GM18520 (cell line): Measurements from ENCODE around the gene ZNF513.
"Not testable (repeated sequence)": the region's sequence is repeated elsewhere in the genome, so short reads cannot be mapped to it uniquely, and the experiment has no call there.

Experiments
- ATAC-seq: cut with Tn5 transposase; IDR thresholded peaks from one replicate; pipeline ENCODE4 v1.9.1; 2021; ENCODE audit not compliant: unreplicated experiment

The ZNF513 gene, protein sequence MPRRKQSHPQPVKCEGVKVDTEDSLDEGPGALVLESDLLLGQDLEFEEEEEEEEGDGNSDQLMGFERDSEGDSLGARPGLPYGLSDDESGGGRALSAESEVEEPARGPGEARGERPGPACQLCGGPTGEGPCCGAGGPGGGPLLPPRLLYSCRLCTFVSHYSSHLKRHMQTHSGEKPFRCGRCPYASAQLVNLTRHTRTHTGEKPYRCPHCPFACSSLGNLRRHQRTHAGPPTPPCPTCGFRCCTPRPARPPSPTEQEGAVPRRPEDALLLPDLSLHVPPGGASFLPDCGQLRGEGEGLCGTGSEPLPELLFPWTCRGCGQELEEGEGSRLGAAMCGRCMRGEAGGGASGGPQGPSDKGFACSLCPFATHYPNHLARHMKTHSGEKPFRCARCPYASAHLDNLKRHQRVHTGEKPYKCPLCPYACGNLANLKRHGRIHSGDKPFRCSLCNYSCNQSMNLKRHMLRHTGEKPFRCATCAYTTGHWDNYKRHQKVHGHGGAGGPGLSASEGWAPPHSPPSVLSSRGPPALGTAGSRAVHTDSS

GRCh38 chr2:27380626-27381545 is at the start of gene ZNF513:
TSS of gene ZNF513 (minus strand) at chr2:27380734. CDS start at chr2:27380526, 208 bp downstream.
- peak; percentile 81 for ATAC-seq

DNA sequence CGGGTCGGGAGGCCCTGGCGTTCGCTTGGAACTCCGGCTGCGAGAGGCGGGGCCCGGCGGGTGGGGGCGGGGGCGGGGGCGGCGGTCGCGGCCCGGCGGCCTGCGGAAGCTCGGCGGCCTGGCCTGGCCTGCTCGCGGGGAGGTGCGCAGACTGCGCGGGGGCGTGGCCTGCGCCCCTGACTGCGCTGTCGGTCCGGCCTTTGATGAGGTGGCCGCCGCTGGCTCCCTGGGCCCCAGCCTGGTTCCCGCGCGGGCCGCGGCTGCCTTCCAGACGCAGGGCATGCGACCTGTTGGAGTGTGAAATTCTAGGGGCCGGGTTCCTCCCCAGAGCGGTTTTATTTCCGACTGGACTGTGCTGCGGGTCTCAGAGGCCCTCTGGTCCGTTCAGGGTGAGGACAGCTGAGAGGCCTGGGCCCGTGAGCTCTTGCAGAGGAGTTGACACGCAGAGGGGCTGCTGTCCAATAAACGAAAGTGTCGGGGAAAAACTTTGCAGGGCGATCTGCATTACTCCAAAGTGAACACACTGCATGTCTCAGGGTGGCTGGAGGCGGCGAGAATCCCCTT is 48.5 kb upstream of the ZNF513 start:
- peak; percentile 52 for ATAC-seq

GRCh38 chr2:27428213-27428977 is 47.9 kb upstream of the ZNF513 start, which contains the start of gene NRBP1:
TSS of gene NRBP1 (plus strand) at chr2:27428631. CDS start at chr2:27433274, 4,643 bp downstream.
- peak; percentile 85 for ATAC-seq

DNA sequence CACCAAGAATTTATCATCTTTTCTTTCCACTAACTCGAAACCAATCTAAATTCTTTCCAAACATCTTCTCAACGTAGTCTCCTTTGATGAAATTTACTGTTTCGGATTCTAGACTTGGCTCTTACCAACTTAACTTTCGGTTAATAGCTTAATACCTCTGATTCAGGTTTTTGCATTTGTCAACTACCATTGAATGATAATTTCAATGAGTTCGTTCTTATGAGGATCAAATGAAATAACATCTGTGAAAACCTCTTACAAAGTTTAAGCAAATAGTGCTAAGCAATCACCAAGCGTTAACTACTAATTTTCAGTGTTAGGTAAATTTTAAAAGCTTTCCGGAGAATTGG is 47.3 kb upstream of the ZNF513 start:
- ATAC-seq: no peak

DNA sequence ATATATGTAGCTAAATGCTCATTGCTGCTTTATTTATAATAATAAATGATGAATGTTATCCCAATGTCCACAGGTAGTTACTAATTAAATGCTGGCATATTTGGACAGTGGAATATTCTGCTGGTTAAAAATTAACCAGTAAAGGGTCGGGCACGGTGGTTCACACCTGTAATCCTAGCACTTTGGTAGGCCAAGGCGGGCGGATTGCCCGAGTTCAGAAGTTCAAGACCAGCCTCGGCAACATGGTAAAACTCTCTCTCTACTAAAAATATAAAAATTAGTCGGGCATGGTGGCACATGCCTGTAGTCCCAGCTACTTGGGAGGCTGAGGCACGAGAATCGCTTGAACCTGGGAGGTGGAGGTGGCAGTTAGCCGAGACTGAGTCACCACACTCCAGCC is 44.5 kb upstream of the ZNF513 start:
- ATAC-seq: not testable (repeated sequence)

GRCh38 chr2:27422958-27423357 is 42.4 kb upstream of the ZNF513 start:
- no peak for ATAC-seq

- no peak for ATAC-seq
Observed at GRCh38 chr2:27421660-27422250, 41.2 kb upstream of the ZNF513 start.

GRCh38 chr2:27420996-27421395 is 40.5 kb upstream of the ZNF513 start:
- ATAC-seq: no peak

DNA sequence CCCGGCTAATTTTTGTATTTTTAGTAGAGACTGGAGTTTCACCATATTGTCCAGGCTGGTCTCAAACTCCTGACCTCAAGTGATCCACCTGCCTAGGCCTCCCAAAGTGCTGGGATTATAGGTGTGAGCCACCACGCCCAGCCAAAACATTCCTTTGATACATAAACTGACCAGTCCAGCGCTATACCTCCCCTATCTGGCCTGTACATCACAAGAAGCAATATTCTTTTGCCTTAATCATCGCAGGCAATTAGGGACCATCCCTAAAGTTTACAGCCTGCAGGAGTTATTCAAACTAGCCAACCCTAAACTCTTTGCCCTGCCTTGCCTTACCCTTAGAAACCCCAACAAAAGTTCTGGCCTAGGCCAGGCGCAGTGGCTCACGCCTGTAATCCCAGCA is 35.6 kb upstream of the ZNF513 start:
- ATAC-seq: no peak

DNA sequence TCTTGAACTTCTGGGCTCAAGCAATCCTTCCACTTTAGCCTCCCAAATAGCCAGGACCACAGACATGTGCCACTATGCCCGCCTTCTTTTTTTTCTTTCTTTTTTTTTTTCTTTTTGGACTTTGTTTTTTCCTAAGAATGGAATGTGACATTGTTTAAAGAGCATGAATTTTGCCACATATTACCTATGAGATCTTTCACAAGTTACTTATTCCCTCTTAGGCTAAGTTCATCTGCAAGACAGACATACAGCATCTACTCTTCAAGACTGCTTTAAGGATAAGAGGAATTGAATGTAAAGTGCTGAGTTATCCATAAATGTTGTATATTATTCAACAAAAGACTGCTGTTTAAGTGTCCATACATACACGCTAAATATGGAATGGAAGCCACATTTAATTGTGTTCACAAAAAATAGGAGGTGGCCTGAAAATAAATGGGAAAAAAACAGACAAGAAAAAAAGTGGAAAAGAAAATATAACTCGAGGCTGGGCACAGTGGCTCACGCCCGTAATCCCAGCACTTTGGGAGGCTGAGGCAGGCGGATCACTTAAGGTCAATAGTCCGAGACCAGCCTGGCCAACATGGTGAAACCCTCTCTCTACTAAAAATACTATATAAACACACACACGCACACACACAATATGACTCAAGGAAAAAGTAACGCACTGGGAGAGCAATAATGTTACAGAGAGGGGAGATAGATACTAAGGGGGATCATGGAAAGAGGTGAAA is 32.1 kb upstream of the ZNF513 start:
- ATAC-seq: no peak

GRCh38 chr2:27409321-27410073 is 29.0 kb upstream of the ZNF513 start, which contains the start of gene PPM1G:
TSS of gene PPM1G (minus strand) at chr2:27409591. CDS start at chr2:27409422, 169 bp downstream.
- ATAC-seq: peak; percentile 93

- peak; percentile 21 for ATAC-seq
Observed at GRCh38 chr2:27408601-27409320, 28.2 kb upstream of the ZNF513 start.

GRCh38 chr2:27407798-27408491 is 27.4 kb upstream of the ZNF513 start:
- no peak for ATAC-seq

- no peak for ATAC-seq
Observed at GRCh38 chr2:27400348-27401135, 20.0 kb upstream of the ZNF513 start.

DNA sequence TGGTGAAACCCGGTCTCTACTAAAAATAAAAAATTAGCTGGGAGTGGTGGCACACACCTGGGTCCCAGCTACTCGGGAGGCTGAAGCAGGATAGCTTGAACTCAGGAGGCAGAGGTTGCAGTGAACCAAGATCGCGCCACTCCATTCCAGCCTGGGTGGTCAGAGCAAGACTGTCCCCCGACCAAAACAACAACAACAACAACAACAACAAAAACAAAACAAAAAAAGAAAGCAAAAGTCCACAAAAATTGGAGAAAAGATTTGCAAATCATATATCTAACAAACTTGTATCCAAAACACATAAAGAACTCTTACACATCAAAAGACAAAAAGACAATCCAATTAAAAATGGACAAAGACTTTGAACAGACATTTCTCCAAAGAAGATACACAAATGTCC is 18.4 kb upstream of the ZNF513 start:
- ATAC-seq: no peak

GRCh38 chr2:27393225-27393624 is 12.7 kb upstream of the ZNF513 start:
- no peak for ATAC-seq
